Cardiac fibroblast (primary cell): ENCODE measurements around the gene SPSB3.
"Not testable (repeated sequence)": the region's sequence is repeated elsewhere in the genome, so short reads cannot be mapped to it uniquely, and the experiment has no call there.

Experiments
- DNase-seq, 2 donors: peaks; one replicate each; pipeline versions ENCODE4 v3.0.0 to v3.0.0-alpha.2; 2010; ENCODE audit warnings: low read depth in 2 of 2
- H3K4me3 ChIP-seq, 2 donors: replicated peaks in 1 of 2; 1 replicate in 1 of 2; 2 replicates in 1 of 2; pipeline ENCODE4 v1.5.1; 2011; ENCODE audit warnings: low read depth in 2 of 2, low read length in 2 of 2, mild to moderate bottlenecking in 2 of 2, moderate library complexity in 1 of 2
- CTCF ChIP-seq: IDR thresholded peaks from one replicate; pipeline ENCODE4 v1.5.1; 2011; ENCODE audit warnings: low read depth, mild to moderate bottlenecking, low read length, inconsistent platforms

The SPSB3 gene

DNA sequence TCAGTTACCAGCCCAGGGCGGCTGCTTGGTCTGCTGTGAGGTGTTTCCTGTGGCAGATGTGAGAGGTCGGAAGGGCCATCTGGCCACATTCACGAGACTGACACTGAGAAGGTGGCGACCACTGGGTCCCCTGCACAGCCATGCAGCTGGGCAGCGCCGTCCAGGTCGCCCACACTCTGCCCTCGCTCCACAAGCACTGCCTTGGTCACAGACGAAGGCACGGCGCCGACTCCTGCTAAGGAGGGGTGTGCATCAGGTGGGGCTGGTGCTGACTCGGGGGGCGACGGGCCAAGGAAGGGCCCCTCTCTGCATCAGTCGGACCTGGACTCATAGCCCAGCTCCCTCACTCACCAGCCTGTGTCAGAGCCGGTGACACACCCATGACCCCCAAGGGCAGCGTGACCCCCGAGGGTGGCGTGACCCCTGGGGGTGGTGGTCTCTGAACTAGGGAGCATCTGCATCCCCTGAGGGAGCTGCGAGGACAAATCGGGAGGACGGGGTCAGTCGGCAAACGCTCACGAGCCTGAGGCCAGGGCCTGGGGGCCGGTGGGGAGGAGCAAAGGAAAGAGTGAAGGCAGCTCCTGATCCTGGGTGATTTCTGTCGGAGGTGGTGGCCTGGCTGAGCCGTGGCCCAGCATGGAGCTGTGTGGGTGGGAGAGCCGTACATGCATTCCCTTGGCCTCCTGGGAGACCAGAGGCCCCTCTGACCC, 41.4 kb downstream of the SPSB3 start:
- TF ChIP-seq CTCF, result no peak
- no peak for DNase-seq
- no peak overlapping the region for H3K4me3 ChIP-seq

DNA sequence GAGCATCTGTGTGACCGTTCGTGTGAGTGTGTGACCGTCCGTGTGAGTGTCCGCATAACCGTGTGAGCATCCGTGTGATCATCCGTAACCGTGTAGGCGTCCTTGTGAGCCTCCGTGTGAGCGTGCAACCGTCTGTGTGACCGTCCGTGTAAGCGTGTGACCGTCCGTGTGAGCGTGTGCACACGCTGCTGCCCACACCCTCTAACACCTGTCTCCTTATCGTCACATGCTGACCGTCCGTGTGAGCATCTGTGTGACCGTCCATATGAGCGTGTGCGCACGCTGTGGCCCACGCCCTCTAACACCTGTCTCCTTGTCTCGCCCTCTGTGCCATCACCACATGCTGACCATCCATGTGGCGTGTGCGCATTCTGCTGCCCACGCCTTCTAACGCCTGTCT, 42.1 kb downstream of the SPSB3 start:
- TF ChIP-seq CTCF, result no peak
- DNase-seq, result no peak
- H3K4me3 ChIP-seq, result no peak overlapping the region

- no peak overlapping the region for H3K4me3 ChIP-seq
- no peak for TF ChIP-seq CTCF
- DNase-seq, result no peak
Measured at GRCh38 chr16:1734816-1735215, 47.6 kb downstream of the SPSB3 start.

GRCh38 chr16:1734123-1734522, 48.2 kb downstream of the SPSB3 start:
- no peak overlapping the region for H3K4me3 ChIP-seq
- no peak for TF ChIP-seq CTCF
- DNase-seq, result no peak

- H3K4me3 ChIP-seq, DNase-seq: not testable (repeated sequence)
Measured at GRCh38 chr16:1732551-1732987, 49.8 kb downstream of the SPSB3 start.

DNA sequence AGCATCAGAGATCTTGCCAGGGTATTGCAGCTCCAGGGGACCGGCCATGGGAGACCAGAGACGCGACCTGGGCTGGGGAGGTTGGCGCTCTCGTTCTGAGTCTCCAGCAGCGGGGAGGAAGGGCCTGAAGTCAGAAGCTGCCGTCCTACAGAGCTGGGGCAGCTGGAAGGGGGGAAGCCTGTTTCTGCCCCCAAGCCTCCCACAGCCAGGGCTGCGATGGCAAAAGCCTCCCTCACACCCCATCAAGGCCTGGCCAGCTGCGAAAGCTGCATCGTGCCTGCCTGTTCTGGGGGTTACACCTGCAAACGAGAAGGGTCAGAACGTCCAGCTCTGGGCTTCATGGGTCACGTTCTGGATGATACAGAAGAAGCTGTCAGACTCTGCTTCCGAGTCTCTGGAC, 50.3 kb downstream of the SPSB3 start:
- TF ChIP-seq CTCF, result no peak
- H3K4me3 ChIP-seq, result no peak overlapping the region
- DNase-seq, result no peak

GRCh38 chr16:1731603-1732002, 50.8 kb downstream of the SPSB3 start:
- no peak for TF ChIP-seq CTCF
- H3K4me3 ChIP-seq, result no peak overlapping the region
- no peak for DNase-seq
